ENCODE data around the gene RNF224. TPM values are rescaled to one million over a fixed set of nuclear protein-coding genes. Genes with fewer than 3 reads are reported as not detected.
"Not testable (repeated sequence)": the region's sequence is repeated elsewhere in the genome, so short reads cannot be mapped to it uniquely, and the experiment has no call there.

The RNF224 gene
- total RNA-seq, 1 experiment from 2014 or later = not detected

DNA sequence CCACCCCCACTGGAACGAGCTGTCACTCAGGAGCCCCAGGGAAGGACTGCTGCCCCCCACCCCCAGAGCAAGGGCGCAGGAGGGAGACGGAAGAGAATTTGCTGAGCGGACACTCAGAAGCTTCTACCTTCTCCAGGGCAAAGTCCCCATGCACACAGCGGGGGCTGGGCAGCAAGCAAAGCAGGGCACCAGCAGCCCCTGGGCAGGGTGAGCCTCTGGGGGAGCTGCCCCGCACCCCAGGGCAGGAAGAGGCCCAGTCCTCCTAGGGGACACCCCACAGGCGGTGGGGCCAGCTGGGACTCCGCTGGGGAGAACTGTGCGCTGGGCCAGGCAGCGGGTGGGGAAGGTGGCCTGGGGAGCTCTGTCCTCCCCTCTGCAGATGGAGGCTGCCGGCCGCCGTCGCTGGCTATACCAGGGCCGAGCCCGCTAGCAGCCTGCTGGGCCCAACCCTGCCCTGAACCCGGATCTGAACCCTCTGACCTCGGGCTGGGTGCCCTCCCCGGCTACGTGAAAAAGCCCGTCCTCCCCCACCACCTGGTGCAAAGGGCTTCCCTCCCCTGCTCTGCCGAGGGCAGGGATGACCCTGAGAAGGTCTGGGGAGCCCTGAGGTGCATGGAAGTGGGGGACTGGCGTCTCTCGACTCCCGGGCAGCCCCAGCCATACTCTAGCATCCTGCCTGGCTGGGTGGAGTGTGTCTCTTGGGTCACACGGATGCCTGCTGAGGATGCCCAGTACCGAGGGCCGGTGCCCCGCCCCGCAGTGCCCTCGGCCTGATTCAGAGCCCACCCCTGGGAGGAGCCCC lies 2.8 kb downstream of the RNF224 start:
- no peaks in the 10 kb centered on the region for H3K36me3 ChIP-seq
- H3K27me3 ChIP-seq = no peaks in the 10 kb centered on the region
- no peak for DNase-seq
- H3K4me3 ChIP-seq = no peak overlapping the region
- H3K9me3 ChIP-seq = no peaks in the 10 kb centered on the region

DNA sequence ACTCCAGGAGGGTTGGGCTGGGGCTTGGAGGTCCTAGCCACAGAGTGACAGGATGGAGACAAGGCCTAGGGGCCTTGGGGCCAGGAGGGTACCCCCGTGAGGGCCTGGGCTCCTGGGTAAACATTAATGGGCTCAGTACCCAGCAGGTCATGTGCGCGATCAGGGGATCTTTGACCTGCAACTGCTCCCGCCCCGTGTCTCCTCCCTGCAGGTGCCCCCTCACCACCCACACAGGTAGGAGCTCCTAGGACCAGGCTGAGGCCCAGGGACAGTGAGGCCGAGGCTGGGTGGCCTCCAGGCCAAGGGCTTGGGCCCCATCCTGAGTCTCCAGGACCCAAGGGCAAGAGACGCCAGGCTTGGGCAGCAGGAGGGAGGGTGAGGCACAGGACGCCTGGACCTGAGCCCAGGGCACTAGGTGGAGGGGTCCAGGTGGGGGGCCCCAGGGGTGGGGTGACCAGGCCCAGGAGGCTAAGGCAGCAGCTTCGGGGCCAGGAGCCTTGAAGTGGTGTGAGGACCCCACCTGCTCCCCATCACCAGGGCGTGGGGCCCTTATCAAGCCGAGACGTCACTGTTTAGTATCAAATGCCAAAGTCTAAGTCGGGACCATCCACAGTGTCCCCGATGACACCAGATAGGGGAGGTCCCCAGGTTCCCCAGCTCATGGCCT lies 3.5 kb downstream of the RNF224 start, which contains the start of gene SLC34A3:
TSS of gene SLC34A3 (plus strand) at position 197 of the 667 bp plus-strand sequence. CDS start 802 bp downstream, outside the sequence.
- Histone ChIP-seq H3K36me3 (no peaks in the 10 kb centered on the region), H3K27me3 (no peaks in the 10 kb centered on the region), H3K9me3 (no peaks in the 10 kb centered on the region), H3K4me3 (no peak within 1 kb of the TSS)
- DNase-seq = no peak

DNA sequence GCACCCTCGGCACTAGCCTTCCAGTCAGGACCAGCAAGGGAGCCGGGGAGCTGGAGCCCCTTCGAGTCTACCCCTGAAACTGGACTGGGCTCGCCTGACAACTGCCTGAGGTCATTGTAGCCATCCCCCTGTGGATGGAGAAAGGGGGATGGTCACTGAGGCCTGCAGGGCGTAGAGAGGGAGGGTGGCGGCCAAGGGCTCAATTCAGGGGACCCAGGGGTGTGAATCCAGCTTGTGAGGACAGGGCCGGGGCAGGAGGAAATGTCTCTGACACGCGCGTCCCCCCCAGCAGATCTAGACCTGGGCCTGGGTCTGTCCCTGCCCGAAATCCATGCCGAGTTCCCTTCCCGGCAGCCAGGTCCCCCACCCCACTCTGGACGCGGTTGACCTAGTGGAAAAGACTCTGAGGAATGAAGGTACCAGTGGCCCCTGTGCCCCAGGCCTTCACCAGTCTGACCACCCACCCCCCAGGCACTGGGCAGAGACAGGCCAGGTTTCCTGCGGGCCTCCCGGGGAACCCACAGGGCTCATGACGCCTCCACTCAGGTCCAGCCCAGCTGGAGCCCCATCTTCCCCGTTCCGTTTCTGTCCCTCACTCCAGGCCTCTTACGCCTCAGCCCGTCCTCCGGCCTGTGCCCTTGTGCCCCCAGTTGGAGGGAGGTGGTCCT lies 4.2 kb downstream of the RNF224 start:
- no peaks in the 10 kb centered on the region for H3K36me3 ChIP-seq
- H3K9me3 ChIP-seq = no peaks in the 10 kb centered on the region
- no peaks in the 10 kb centered on the region for H3K27me3 ChIP-seq
- no peak overlapping the region for H3K4me3 ChIP-seq
- no peak for DNase-seq

DNA sequence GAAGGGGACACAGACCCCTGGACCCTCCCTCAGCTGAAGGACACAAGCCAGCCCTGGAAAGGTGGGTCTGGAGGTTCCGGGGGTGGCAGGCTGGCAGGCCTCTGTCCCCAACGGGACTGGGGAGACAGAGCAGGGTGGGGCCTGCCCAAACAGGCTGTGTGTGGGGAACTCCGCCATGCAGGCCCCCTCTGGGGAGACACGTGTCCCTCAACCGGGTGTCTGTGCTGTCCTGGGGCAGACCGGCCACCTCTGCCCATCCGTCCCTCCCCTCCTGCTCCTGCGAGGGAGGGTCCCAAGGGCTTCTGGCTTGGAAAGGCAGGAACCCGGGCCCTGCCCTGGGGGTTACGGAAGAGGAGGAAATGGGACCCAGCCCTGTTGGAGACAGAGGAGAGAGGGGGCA lies 4.8 kb downstream of the RNF224 start:
- H3K36me3 ChIP-seq = no peaks in the 10 kb centered on the region
- no peak overlapping the region for H3K4me3 ChIP-seq
- no peaks in the 10 kb centered on the region for H3K9me3 ChIP-seq
- no peaks in the 10 kb centered on the region for H3K27me3 ChIP-seq
- DNase-seq = no peak

DNA sequence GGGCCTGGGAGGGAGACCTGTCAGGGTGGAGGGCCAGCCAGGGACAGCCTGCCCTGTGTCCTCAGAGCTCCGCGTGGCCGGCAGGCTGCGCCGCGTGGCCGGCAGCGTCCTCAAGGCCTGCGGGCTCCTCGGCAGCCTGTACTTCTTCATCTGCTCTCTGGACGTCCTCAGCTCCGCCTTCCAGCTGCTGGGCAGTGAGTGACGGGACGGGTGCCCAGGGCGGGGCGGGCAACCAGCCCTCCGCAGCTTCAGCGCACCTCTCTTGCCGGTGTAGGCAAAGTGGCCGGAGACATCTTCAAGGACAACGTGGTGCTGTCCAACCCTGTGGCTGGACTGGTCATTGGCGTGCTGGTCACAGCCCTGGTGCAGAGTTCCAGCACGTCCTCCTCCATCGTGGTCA lies 5.2 kb downstream of the RNF224 start:
- Histone ChIP-seq H3K27me3 (no peaks in the 10 kb centered on the region), H3K36me3 (no peaks in the 10 kb centered on the region), H3K9me3 (no peaks in the 10 kb centered on the region), H3K4me3 (no peak overlapping the region)
- DNase-seq = no peak

DNA sequence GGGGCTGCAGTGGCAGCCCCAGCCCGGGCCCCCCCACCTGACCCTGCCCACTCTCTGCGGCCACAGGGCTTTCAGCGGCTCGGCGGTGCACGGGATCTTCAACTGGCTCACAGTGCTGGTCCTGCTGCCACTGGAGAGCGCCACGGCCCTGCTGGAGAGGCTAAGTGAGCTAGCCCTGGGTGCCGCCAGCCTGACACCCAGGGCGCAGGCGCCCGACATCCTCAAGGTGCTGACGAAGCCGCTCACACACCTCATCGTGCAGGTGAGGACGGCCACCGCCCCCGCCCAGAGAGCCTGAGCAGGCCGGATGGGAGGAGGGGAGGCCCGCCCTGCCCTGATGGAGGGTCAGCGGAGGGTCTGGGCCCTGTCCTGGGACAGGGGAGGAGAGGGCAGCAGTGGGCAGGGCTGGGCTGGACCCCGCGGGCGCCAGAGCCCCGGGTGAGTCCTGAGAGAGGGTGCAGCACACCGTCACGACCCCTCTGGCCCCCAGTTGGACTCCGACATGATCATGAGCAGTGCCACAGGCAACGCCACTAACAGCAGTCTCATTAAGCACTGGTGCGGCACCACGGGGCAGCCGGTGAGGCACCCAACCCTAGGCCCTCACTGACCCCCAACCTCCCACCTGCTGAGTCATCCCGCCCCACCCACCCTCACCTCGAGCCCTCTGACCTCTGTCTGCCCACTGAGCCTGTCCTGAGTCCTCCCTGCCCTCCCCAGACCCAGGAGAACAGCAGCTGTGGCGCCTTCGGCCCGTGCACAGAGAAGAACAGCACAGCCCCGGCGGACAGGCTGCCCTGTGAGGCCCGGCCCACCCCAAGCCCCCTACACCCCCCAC lies 6.1 kb downstream of the RNF224 start:
- Histone ChIP-seq H3K27me3 (no peaks in the 10 kb centered on the region), H3K4me3 (no peak overlapping the region), H3K9me3 (no peaks in the 10 kb centered on the region), H3K36me3 (no peaks in the 10 kb centered on the region)
- no peak for DNase-seq

DNA sequence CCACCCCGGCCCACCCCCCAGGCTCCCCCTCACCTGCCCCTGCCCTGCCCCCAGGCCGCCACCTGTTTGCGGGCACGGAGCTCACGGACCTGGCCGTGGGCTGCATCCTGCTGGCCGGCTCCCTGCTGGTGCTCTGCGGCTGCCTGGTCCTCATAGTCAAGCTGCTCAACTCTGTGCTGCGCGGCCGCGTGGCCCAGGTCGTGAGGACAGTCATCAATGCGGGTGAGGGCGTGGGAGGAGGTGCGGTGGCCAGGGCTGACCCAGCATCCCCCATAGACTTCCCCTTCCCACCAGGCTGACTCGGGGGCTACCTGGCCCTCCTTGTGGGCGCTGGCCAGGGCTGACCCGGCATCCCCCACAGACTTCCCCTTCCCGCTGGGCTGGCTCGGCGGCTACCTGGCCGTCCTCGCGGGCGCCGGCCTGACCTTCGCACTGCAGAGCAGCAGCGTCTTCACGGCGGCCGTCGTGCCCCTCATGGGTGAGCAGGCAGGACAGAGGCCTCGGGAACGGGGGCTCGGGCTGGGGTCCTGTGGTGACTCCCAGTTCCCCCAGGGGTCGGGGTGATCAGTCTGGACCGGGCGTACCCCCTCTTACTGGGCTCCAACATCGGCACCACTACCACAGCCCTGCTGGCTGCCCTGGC lies 6.9 kb downstream of the RNF224 start:
- no peak for DNase-seq
- Histone ChIP-seq H3K36me3 (no peaks in the 10 kb centered on the region), H3K4me3 (no peak overlapping the region), H3K27me3 (no peaks in the 10 kb centered on the region), H3K9me3 (no peaks in the 10 kb centered on the region)

- no peak for DNase-seq
- Histone ChIP-seq H3K36me3 (no peaks in the 10 kb centered on the region), H3K4me3 (no peak overlapping the region), H3K27me3 (no peaks in the 10 kb centered on the region), H3K9me3 (no peaks in the 10 kb centered on the region)
Measured at GRCh38 chr9:137234758-137235423, 7.6 kb downstream of the RNF224 start.

GRCh38 chr9:137235424-137236237 lies 8.3 kb downstream of the RNF224 start:
- no peak for DNase-seq
- H3K36me3 ChIP-seq = no peaks in the 10 kb centered on the region
- H3K9me3 ChIP-seq = no peaks in the 10 kb centered on the region
- H3K27me3 ChIP-seq = no peaks in the 10 kb centered on the region
- no peak overlapping the region for H3K4me3 ChIP-seq

GRCh38 chr9:137236238-137236935 lies 9.1 kb downstream of the RNF224 start:
- Histone ChIP-seq H3K9me3 (no peaks in the 10 kb centered on the region), H3K36me3 (no peaks in the 10 kb centered on the region), H3K4me3 (no peak overlapping the region), H3K27me3 (no peaks in the 10 kb centered on the region)
- peak; percentile 76 for DNase-seq

DNA sequence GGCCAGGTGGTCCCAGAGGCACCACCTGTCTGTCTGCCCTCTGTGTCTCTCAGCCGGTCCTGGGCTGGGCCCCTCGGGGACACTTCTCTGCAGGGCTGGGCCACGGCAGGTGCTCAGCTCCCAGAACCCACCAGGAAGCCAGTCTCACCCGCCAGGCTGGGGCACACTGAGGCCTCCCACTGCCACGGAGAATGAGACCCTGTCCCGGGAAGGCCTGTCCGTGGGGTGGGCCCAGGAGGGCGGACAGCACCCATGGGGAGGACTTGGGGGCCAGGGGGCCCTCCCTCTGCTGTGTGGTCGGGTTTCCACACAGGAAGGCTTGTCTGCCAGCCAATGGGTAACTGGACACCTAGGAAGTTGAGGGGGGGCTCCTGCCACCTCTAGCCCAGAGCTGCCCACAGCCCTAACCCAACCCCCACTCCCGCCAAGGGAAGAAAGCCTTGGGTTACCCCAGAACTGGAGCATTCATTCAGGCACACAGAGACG lies 9.7 kb downstream of the RNF224 start:
- no peak for DNase-seq
- no peaks in the 10 kb centered on the region for H3K27me3 ChIP-seq
- no peaks in the 10 kb centered on the region for H3K9me3 ChIP-seq

DNA sequence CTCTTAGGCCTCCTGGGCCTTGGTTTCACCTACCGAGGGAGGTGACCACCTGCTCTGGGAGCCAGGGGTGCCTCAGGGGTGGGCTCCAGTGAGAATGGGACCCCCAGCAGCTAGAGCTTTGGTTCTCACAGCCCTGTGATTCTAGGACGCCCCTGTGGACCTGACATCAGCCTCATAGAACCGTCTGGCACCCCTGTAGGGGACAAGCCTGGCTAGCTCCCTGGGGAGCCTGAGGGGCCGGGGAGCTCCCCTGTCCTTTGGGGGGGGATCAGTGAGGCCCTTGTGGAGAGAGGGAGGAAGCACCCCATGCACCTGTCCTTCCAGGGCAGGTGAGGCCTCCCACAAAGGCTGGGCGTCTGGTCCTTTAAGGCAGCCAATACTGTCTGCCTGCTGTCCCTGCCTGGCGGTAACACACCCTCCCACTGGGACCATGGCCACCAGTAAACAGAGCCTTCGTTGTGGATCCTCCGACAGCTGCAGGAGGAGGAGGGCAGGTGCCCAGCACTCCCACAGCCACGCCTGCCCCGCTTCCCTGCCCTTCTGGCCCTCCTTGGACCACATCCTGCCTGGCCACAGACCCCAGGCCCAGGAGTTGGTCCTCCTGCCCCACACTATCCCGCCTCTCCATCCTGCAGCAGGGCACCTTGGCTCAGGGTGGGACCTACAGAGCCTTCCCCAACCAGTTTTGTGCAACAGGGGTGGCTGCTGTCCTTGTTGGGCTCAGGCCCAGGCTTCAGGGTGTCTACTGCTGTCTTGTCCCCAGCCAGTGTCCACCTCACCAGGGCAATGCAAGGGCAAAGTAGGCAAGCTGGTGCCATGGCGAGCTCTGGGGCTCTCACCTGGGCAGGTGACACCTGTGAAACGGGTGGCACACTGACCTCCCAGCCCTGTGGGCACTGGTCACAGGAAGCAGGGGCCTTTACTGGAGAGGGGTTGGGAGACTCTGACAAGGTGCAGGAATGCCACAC lies 10.7 kb downstream of the RNF224 start:
- DNase-seq = no peak
- H3K36me3 ChIP-seq = peaks cover 15% of the 10 kb centered on the region
- no peaks in the 10 kb centered on the region for H3K9me3 ChIP-seq
- H3K27me3 ChIP-seq = no peaks in the 10 kb centered on the region
- H3K4me3 ChIP-seq = no peak overlapping the region

More for the DNA sequence above, 9.7 kb downstream of the RNF224 start:
- Histone ChIP-seq H3K4me3 (no peak overlapping the region), H3K36me3 (peaks cover 5% of the 10 kb centered on the region)

- not testable (repeated sequence) for H3K9me3 ChIP-seq, DNase-seq, H3K27me3 ChIP-seq
- Histone ChIP-seq H3K4me3 (peak overlapping the region; percentile 59), H3K36me3 (peaks cover 25% of the 10 kb centered on the region)
Measured at GRCh38 chr9:137239541-137240200, 12.4 kb downstream of the RNF224 start.

Data from MG63 (cell line).